ENCODE data around the gene SLC2A10. TPM values are rescaled to one million over a fixed set of nuclear protein-coding genes. Genes with fewer than 3 reads are reported as not detected.
A peak's percentile ranks its signal among the peaks of the same experiment; 100 is the strongest.

SLC2A10 gene
- polyA plus RNA-seq, 1 donor: 13.0 TPM

GRCh38 chr20:46681032-46681854, 28.2 kb upstream of the SLC2A10 start:
- no peaks in the 10 kb centered on the region for H3K27me3 ChIP-seq (ENCODE audit: control insufficient read depth, insufficient read depth, low read length)
- WGBS (ENCODE audit: insufficient coverage, low lambda C conversion rate): 35% methylated on average over 5 of the region's 14 CpGs
- no peaks in the 10 kb centered on the region for H3K9me3 ChIP-seq (ENCODE audit: control insufficient read depth, low read depth, low read length)
- no peak overlapping the region for H3K4me3 ChIP-seq (ENCODE audit: low read length)
- no peak overlapping the region for H3K27ac ChIP-seq (ENCODE audit: low read length)
- H3K36me3 ChIP-seq (ENCODE audit: control insufficient read depth, insufficient read depth, low read length): no peaks in the 10 kb centered on the region
- peak; percentile 47 to 60 for DNase-seq
- no peaks in the 10 kb centered on the region for H3K4me1 ChIP-seq (ENCODE audit: control insufficient read depth, insufficient read depth, low read length)

GRCh38 chr20:46682063-46682821, 27.2 kb upstream of the SLC2A10 start:
- Histone ChIP-seq H3K27ac (ENCODE audit: low read length) (no peak overlapping the region), H3K36me3 (ENCODE audit: control insufficient read depth, insufficient read depth, low read length) (peaks cover 4% of the 10 kb centered on the region), H3K27me3 (ENCODE audit: control insufficient read depth, insufficient read depth, low read length) (no peaks in the 10 kb centered on the region), H3K4me1 (ENCODE audit: control insufficient read depth, insufficient read depth, low read length) (no peaks in the 10 kb centered on the region), H3K9me3 (ENCODE audit: control insufficient read depth, low read depth, low read length) (no peaks in the 10 kb centered on the region), H3K4me3 (ENCODE audit: low read length) (no peak overlapping the region)
- DNase-seq: no peak
- WGBS (ENCODE audit: insufficient coverage, low lambda C conversion rate): no CpG with 5 or more reads among the region's 9 CpGs

- no peak overlapping the region for H3K27ac ChIP-seq (ENCODE audit: low read length)
- no peak for DNase-seq
These were observed 26.3 kb upstream of the SLC2A10 start for GRCh38 chr20:46683011-46683667.

GRCh38 chr20:46683668-46683938, 25.8 kb upstream of the SLC2A10 start:
- Histone ChIP-seq H3K4me1 (ENCODE audit: control insufficient read depth, insufficient read depth, low read length) (no peaks in the 10 kb centered on the region), H3K36me3 (ENCODE audit: control insufficient read depth, insufficient read depth, low read length) (peaks cover 4% of the 10 kb centered on the region), H3K27ac (ENCODE audit: low read length) (peak overlapping the region; percentile 31), H3K4me3 (ENCODE audit: low read length) (peak overlapping the region; percentile 23), H3K27me3 (ENCODE audit: control insufficient read depth, insufficient read depth, low read length) (no peaks in the 10 kb centered on the region), H3K9me3 (ENCODE audit: control insufficient read depth, low read depth, low read length) (no peaks in the 10 kb centered on the region)
- DNase-seq: no peak
- no CpG with 5 or more reads among the region's 8 CpGs for WGBS (ENCODE audit: insufficient coverage, low lambda C conversion rate)

More at GRCh38 chr20:46683011-46683667, 26.3 kb upstream of the SLC2A10 start:
- Histone ChIP-seq H3K27me3 (ENCODE audit: control insufficient read depth, insufficient read depth, low read length) (no peaks in the 10 kb centered on the region), H3K36me3 (ENCODE audit: control insufficient read depth, insufficient read depth, low read length) (peaks cover 4% of the 10 kb centered on the region), H3K9me3 (ENCODE audit: control insufficient read depth, low read depth, low read length) (no peaks in the 10 kb centered on the region), H3K4me3 (ENCODE audit: low read length) (peak overlapping the region; percentile 23), H3K4me1 (ENCODE audit: control insufficient read depth, insufficient read depth, low read length) (no peaks in the 10 kb centered on the region)
- WGBS (ENCODE audit: insufficient coverage, low lambda C conversion rate): no CpG with 5 or more reads among the region's 12 CpGs

GRCh38 chr20:46683939-46684750, 25.3 kb upstream of the SLC2A10 start:
- WGBS (ENCODE audit: insufficient coverage, low lambda C conversion rate): no CpG with 5 or more reads among the region's 23 CpGs
- DNase-seq: peak; percentile 48 to 72
- peak overlapping the region; percentile 31 for H3K27ac ChIP-seq (ENCODE audit: low read length)

GRCh38 chr20:46688151-46689081, 21.0 kb upstream of the SLC2A10 start:
- WGBS (ENCODE audit: insufficient coverage, low lambda C conversion rate): 40% methylated on average over 2 of the region's 20 CpGs
- Histone ChIP-seq H3K36me3 (ENCODE audit: control insufficient read depth, insufficient read depth, low read length) (peaks cover 4% of the 10 kb centered on the region), H3K27ac (ENCODE audit: low read length) (peak overlapping the region; percentile 89), H3K4me1 (ENCODE audit: control insufficient read depth, insufficient read depth, low read length) (no peaks in the 10 kb centered on the region), H3K27me3 (ENCODE audit: control insufficient read depth, insufficient read depth, low read length) (no peaks in the 10 kb centered on the region), H3K4me3 (ENCODE audit: low read length) (peak overlapping the region; percentile 71), H3K9me3 (ENCODE audit: control insufficient read depth, low read depth, low read length) (no peaks in the 10 kb centered on the region)
- peak in 1 of 2 donors; percentile 47 for DNase-seq

More at GRCh38 chr20:46683939-46684750, 25.3 kb upstream of the SLC2A10 start:
- Histone ChIP-seq H3K4me1 (ENCODE audit: control insufficient read depth, insufficient read depth, low read length) (no peaks in the 10 kb centered on the region), H3K36me3 (ENCODE audit: control insufficient read depth, insufficient read depth, low read length) (peaks cover 4% of the 10 kb centered on the region), H3K27me3 (ENCODE audit: control insufficient read depth, insufficient read depth, low read length) (no peaks in the 10 kb centered on the region), H3K4me3 (ENCODE audit: low read length) (peak overlapping the region; percentile 23), H3K9me3 (ENCODE audit: control insufficient read depth, low read depth, low read length) (no peaks in the 10 kb centered on the region)

- Histone ChIP-seq H3K36me3 (ENCODE audit: control insufficient read depth, insufficient read depth, low read length) (peaks cover 4% of the 10 kb centered on the region), H3K4me3 (ENCODE audit: low read length) (peak within 1 kb of the TSS; percentile 71), H3K27ac (ENCODE audit: low read length) (peak within 1 kb of the TSS; percentile 89), H3K27me3 (ENCODE audit: control insufficient read depth, insufficient read depth, low read length) (no peaks in the 10 kb centered on the region), H3K9me3 (ENCODE audit: control insufficient read depth, low read depth, low read length) (no peaks in the 10 kb centered on the region), H3K4me1 (ENCODE audit: control insufficient read depth, insufficient read depth, low read length) (no peaks in the 10 kb centered on the region)
- DNase-seq: peak; percentile 100
- WGBS (ENCODE audit: insufficient coverage, low lambda C conversion rate): no CpG with 5 or more reads among the region's 71 CpGs
These were observed 20.2 kb upstream of the SLC2A10 start, which contains the start of gene TP53RK for GRCh38 chr20:46689082-46689753. TSS of gene TP53RK (minus strand) at chr20:46689444. CDS start at chr20:46689414, 30 bp downstream.

GRCh38 chr20:46689754-46690085, 19.7 kb upstream of the SLC2A10 start:
- peak overlapping the region; percentile 78 for H3K27ac ChIP-seq (ENCODE audit: low read length)
- no peaks in the 10 kb centered on the region for H3K27me3 ChIP-seq (ENCODE audit: control insufficient read depth, insufficient read depth, low read length)
- peak overlapping the region; percentile 71 for H3K4me3 ChIP-seq (ENCODE audit: low read length)
- no peaks in the 10 kb centered on the region for H3K4me1 ChIP-seq (ENCODE audit: control insufficient read depth, insufficient read depth, low read length)
- no peaks in the 10 kb centered on the region for H3K9me3 ChIP-seq (ENCODE audit: control insufficient read depth, low read depth, low read length)
- peaks cover 4% of the 10 kb centered on the region for H3K36me3 ChIP-seq (ENCODE audit: control insufficient read depth, insufficient read depth, low read length)
- no CpG with 5 or more reads among the region's 12 CpGs for WGBS (ENCODE audit: insufficient coverage, low lambda C conversion rate)
- no peak for DNase-seq

All from large intestine (tissue), 3 donors.